ENCODE measurements around the gene KIAA0930.

The KIAA0930 gene

DNA sequence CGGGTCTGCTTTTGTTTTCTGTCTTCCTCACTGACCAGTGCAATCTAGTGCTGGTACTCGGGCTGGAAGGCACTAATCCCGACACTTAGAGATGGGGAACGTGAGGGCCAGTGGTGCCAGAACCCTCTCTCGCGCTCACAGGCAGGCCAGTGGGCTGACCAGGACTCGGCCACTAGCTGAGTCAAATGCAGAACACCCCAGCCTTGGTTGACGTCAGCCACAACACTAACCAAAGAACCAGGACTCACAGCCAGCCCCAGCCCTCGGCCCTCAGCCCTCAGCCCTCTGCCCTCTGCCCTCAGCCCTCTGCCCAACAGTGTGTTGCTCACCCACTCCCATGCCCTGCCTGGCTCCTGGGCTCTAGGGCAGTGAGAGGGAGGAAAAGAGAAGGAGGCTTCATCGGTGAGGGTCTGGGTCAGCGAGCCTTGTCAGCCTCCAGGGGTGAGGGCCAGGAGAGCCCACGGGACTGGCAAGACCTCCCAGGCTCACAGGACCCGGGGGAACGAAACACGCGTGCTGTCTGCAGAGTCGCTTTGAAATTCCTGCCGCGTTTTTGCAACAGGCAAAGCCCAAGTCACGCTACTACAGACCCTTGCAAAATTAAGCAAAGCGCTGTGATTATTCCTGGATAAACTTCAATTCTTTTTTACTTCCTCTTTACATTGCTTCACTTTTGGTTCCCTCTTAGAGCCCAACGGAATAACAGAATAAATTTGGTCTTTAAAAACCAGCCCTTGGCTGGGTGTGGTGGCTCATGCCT, 27.5 kb downstream of the KIAA0930 start:
- FAIRE-seq, result no peak

DNA sequence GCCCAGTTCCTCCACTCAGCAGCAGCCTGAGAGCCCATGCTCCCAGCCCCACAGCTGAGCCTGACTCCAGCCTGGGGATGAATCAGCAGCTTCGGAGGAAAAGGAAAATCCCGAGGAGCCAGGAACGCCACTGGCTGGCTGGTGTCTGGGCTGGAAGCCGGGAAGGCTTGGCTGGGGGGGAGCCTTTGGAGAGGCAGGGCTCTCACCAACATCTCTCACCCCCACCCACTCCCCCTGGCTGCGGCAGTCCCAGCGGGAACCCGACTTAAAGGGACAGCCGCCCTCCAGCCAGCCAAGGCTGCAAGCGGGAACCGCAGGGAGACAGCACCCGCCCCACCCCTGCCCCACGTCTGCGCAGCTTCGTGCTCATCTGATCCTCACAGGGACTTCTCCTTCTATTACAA, 28.4 kb downstream of the KIAA0930 start:
- no peak for FAIRE-seq

DNA sequence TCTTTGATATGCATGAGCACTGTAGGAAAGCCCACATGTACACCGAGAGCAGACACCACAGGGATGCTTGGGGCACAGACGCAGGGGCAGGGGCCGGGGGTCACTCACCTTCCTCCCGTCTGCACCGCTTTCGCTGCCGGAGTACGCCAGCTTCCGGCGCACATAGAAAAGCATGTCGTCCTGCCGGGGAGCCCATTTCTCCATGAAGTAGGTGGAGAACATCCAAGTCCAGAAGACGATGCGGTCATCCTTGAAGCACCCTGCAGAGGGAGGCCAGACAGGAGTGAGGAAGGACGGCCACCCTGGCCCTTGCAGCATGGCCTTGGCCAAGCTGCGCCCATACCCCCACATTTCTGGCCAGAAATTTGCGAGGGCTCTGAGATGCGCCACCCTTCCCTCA, 28.8 kb downstream of the KIAA0930 start:
- no peak for FAIRE-seq

DNA sequence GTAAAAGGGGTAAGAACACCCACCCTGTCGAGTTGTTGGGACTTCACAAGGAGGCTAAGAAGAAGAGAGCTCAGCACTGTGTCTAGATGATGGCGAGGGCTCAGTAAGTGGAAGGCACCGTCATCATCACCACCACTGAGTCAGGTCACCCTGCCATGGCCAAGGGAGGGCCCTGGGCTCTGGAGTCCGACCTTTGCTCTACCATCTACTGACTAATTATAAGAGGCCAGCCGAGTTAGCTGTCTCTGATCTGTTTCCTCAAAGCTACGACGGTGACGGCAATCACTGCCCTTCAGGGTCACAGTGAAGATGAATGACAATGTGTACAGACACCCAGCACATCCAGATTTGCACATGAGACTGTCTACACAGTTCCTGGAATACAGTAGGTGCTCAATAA, 29.3 kb downstream of the KIAA0930 start:
- FAIRE-seq, result no peak

DNA sequence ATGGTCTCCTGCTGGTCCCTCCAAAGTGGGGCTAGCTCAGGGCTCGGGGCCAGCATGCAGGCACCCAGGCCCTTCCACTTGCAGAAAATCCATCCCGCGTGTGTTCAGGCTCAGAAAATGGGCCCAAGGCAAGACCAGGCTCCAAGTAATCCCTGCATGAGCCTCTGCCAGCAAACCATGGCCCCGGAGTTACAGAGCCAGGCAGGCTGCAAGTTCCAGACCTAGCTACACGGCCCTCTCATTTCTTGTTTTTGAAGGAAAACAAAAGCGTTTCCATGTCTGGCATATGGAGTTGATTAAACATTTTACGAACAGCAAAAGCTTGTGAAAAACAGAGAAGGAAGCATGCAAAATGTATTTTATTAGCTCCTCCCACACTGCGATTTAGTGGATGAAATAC, 29.7 kb downstream of the KIAA0930 start:
- no peak for FAIRE-seq

DNA sequence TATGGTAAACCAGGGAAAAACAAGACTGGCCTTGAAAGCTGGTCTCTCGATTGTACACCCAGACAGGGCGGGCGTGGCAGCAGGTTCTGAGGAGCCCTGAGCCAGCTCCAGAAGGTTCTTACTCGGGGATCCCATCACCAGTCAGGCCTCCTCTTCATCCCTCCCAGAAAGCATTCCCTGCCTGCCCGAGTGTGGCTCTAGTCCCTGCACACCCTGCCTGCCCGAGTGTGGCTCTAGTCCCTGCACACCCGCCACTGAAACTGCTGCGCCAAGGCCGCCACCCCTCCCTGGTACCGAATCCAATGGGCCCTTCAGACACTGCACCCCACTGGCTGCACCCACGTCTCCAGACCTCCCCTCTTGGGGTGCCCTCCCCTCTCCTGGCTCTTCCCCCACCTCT, 30.1 kb downstream of the KIAA0930 start:
- FAIRE-seq, result no peak

DNA sequence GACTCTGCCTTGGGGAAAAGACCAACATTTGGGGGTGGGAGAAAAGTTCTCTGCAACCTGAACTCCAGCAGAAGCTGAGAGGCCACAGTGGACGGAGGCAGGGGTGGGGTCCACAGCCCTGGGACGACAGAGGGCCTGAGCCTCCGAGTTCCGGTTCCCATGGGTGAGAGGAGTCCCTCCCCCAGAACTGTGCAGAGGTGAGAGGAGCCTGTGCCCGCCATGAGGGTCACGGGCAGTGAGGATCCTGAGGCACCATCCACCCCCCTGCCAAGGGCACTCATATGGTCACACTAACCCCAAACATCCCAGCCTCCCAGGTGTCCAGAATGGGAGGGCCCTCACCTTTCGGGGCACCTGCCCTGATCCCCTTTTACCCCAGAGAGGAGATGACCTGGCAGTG, 30.5 kb downstream of the KIAA0930 start:
- no peak for FAIRE-seq

DNA sequence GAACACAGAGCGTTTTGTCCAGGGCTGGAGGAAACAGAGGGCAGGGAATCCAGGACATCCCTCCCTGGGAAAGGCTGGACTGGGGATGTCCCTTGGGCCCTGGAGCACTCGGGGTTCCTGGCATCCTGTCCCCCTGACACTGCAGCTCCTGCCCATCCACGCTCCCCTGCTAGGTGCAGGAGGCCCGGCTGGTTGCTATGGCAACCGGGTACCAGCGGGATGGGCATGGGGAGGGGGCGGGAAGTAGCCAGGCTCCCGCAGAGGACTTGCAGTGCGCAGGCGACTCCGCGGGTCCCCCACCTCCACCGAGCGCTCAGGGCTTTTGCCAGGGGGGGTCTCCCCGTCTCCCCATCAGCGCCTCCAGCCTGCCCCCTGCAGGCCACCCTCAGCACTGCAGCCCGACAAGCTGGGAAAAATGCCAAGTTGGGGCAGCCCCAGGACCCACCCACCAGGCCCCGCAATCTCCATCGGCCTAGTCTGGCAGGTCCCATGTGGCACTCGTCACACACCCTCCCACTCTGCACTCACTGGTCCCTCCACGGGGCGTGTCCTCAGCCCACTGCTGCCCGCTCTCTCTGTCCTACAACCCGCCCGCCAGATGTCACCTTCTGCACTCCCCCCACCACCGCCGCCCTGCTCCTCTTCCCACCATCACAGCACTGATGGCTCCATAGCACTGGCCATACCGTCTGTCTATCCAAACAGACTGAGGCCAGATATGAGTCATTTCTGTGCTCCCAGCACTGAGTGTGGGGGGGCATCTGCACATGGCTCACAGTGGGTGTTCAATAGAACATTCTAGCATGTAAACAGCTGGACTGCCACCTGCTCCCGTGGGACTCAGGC, 31.5 kb downstream of the KIAA0930 start:
- FAIRE-seq, result no peak

DNA sequence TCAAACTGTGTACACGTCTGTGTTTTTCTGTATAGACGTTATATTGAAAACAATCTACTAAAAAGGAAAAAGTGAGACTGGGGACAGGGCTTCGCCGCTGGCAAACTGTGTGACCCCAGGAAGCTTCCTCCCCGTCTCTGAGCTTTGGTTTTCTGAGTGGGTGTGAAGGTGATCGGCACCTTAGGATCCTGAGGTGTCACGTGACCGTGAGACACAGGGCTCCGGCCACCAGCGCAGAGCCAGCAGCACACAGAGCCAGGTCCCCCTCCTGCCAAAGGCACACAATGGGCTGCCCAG, 32.0 kb downstream of the KIAA0930 start:
- FAIRE-seq, result no peak

DNA sequence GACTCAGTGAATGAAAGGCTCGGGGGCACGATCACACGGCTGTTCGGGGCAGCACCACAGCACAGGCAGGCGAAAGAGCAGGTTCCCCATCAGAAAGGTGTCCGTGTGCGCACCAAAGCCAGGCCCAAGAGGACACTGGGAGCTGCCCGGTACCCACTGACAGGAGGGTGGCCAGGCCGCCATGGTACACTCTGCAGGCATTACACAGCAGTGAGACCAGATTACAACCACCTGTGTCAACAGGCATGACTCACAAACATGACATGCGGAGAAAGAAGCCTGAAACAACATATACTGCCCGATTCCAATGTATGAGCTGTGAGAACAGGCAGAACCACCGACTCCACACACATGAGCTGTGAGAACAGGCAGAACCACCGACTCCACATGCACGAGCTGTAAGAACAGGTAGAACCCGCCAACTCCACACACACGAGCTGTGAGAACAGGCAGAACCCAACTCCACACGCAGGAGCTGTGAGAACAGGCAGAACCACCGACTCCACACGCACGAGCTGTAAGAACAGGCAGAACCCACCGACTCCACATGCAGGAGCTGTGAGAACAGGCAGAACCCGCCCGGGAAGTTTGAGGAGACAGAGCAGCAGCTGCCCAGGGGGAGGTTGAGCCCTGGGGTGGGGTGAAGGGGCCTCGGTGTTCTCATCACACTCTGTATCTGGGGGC, 32.6 kb downstream of the KIAA0930 start:
- FAIRE-seq, result no peak

DNA sequence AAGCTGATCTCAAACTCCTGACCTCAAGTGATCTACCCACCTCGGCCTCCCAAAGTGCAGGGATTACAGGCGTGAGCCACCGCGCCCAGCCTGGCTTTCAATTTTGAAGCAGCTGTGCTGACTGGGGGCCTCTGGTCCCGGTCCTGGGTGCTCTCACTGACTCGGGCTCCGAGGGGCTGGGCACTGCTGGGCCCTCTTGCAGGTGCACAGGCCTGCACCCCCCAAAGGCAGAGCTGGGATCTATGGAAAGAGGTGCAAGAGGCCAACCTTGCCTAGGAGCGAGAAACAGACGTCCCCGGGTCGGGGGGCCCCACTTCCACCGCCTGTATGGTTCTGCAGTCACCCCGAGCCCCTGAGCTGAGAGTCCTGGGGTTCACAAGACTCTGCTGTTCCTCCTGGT, 33.2 kb downstream of the KIAA0930 start:
- FAIRE-seq, result no peak

DNA sequence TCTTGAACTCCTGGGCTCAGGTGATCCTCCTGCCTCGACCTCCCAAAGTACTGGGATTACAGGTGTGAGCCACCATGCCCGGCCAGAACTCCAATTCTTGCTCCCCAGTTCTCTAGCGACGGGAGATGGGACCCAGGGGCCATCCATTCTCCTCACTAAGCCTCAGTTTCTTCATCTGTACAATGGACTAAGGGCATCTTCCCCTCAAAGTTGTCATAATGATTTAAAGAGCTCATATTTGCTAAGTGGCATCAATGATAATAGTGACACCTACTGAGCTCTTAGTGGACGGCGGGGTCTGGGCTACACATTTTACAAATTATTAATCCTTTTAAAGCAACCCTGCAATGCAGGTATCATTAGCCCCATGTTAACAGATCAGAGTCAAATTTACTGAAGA, 34.5 kb downstream of the KIAA0930 start:
- FAIRE-seq, result no peak

DNA sequence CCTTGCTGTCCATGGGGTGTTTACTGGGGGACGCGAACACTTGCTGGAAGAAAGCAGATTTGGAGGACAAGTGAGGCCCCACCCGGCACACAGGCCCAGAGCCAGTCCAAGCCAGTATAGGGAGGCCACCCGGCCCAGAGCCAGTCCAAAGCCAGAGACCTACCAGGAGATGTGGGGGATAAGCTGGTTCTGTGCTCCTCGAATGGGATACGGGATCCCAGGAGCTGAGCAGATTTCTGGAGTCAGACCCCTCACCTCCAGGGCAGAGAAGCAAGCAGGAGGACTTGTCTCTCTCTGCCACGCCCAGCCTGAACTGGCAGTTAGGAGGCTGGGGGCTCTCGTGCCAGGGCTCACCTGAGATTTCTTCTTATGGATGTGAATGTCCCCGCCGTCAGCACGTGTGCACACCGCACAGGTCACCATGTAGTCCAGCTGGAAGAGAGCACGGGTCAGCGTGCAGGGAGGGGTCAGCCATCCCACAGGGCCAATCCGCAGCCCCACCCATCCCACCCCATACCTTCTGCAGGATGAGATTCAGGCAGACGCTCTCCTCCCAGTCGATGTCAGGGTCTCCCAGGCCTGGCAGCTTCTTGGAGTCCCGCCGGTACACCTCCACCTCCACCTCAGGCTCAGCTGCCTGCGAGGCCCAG, 35.3 kb downstream of the KIAA0930 start:
- FAIRE-seq, result no peak

DNA sequence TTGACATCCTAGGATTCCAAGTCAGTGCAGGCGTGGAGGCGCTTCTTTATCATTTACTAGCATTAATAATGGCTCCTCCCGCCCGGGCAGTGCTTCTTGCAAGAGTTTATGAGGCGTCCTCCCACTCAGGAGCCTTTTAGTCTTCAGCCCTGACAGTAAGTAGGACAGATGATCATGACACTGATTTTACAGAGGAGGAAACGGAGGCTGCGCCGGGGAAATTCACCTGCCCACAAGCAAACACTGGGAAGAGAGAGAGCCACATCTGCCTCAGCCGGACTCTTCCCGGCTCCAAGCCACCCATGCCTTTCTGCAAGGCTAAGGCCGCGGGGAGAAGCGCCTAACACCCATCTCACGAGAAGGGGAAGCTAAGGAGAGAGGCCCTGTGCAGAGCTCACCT, 35.9 kb downstream of the KIAA0930 start:
- FAIRE-seq, result no peak

DNA sequence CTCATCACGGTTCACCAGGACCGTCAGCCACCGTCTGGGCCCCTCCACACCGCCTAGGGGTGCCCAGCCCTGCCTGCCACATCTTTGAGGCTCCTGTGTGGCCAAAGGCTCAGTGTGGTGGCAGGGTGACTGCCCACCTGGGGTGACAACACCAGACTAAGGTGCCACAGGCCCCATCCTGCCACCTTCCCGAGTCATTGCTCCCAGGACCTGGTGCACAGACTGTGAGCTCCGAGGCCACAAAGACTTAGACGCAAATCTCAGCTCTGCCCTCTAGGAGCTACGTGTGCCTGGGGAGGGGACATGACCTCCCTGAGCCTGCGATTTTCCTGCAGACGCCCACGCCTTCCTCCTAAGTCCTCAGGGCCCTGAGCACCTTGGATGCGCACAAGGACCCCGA, 36.5 kb downstream of the KIAA0930 start:
- no peak for FAIRE-seq

DNA sequence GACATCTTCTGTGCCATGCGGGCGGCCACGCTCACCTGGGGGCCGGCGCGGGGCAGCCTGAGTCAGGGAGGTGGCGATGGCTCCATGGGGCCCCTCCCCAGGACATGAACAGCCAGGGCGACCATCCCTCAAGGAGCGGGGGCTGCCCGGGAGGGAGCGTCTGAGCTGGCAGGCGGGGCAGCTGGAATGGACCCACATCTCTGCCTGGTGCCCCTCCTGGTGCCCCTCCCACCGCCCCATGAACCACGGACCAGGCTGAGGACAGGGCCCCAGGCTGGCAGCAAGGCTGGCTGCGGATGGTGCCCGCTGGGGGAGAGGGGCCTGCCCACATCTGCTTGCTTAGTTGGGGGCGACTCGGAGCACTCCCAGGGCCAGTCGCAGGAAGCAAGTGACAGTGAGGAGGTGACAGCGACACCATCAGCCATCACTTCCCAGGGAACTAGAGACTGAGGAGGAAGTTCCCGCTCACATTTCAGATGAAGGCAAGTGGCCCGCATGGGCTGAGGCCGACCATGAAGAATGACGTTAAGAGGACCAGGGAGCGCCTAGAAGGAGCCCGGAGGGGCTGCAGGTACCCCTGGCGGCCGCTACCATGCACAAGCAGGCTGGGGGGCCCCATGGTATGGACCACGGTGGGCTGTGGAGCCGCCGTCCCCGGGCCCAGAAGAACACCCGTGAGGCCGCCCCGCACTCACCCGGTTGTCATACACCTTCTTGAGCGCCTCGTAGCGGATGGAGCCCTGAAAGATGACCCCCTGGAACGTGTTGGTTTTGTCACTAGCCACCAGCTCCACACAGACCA, 37.3 kb downstream of the KIAA0930 start:
- FAIRE-seq, result no peak

DNA sequence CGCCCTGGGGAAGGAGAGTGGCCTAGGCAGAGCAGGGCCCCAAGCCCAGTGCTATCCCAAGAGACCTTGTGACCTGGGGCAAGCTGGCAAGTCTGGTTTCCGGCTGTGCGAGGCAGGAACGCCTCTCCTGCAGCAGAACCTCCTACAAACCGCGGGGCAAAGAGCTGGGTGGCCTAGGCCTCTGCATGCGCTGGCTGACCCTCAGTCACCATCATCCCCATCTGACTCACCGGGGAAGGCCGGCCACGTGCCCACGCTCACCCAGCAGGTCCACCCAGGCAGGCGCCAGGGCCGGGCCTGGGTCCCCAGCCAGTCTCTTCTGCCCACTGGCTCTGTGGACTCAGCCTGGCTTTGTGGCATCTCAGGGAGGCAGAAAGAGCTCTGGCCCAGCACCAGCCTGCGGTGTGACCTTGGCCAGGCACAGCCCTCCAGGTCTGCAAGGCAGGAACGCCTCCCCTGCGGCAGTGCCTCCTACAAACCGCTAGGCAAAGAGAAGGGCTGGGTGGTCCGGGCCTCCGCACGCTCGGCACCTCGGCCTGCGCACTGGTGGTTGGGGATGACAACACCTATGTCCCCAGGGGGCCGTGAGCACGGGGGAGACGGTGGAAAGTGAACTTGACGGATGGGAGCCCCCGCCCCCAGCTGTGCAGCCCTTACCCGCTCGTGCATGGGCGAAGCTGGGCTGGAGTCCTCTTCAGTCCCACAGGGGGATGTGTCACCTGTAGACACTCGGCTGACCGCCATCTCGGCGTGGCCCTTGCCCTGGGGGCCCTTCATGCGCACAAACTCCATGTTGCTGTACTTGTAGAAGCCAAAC, 38.2 kb downstream of the KIAA0930 start:
- FAIRE-seq, result no peak

DNA sequence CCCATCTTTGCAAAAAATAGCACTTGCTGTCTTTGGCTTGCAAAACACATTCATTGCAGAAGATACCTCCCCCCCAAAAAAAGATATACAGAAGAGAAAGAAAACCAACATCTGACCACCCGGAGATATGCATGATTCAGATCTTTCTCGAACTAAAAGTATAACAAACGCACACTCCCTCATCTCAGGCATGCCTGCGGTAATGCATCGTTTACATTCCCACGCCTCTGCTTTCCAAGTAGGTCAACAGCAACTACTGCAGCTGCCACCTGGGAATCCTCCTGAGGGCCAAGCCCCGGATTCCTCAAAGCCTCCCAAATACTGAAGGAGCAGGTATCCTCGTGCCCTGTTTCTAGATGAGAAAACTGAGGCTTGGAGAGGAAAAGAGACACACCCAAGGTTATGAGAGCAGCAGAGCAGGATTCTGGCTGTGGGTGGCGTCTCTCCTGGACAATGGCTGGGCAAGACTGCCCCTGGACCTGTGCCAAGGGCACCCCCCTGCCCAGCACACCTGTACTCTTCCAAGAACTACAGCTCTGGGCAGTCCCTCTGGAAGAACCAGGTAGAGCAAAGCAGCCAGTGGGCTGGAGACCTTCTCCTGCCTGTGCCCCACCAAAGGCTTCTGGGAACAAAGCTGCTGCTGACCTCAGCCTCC, 38.9 kb downstream of the KIAA0930 start:
- FAIRE-seq, result no peak

DNA sequence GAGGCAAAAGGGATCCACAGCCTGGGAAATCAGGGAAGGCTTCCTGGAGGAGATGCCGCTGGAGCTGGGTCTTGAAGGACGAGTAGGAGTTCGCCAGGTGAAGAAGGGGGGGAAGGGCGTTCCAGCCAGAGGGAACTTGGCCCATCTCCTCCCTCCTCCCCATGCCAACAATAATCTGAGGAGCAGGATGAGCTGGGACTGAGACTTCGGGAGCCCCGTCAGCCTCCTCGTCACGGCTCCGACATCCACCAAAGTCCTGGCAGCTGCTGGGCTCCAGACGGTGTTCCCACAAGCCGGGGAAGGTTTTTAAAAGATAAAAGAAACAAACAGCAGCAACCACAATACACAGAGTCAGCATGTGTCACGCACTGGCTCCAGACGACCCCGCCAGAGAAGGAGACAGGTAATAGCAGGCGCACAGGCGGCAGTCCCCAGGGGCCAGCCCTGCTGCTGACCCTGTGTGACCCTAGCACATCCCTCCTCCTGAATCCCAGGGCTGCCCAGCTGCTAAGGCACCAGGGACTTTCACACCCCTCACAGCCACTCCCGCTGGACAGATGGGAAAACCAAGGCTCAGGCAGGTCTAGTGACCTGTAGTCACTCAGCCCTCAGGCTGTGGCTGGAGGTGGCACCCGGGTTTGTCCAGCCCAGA, 39.7 kb downstream of the KIAA0930 start:
- FAIRE-seq, result no peak

DNA sequence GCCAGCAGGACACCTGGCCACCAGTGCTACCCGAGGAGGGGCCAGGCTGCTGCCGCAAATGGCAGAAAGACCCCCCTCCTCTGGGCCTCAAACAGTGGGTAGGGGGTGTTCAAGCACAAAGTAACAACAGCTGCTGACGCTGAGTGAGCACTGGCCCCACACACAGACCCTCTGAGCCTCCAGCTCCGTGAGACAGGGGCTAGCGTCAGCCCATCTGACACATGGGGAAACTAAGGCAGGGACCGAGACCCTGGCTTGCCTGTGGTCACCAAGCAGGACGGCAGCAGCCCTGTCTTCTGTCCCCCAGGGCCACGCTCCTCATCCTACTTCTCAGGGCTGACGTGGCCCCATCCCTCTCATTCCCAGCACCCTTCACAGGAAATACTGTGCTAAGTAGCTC, 40.5 kb downstream of the KIAA0930 start:
- FAIRE-seq, result no peak

DNA sequence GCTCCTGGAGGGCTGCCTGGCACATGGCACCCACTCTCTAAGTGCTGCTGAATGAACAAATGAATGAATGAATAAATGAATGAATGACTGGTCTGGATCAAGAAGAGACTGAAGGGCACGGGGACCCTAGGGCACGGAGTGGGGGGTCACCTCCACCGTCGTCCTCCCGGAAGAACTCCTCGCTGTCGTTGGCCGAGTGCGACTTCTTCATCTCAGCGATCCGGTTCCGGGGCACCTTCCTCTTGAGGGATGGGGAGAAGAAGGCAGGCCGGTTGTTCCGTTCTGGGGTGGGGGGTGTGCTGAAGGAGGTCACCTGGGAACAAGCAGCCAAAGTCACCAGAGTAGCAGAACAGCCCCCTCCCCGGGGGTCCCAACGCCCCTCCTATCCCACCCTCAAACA, 41.0 kb downstream of the KIAA0930 start:
- FAIRE-seq, result no peak
